Suprapubic skin (tissue), 4 donors: ENCODE results near the gene HADHA. TPM values are rescaled to one million over a fixed set of nuclear protein-coding genes. Genes with fewer than 3 reads are reported as not detected.

Experiments used
- DNase-seq, 2 donors: peaks; one replicate each; pipeline ENCODE4 v3.0.0-alpha.2; 2019; ENCODE audit warnings: low spot score in 2 of 2
- H3K27ac ChIP-seq: fragments of 200-600 bp; sonication (generic); one replicate; pipeline ENCODE4 v1.5.1; 2019
- H3K27me3 ChIP-seq: fragments of 200-600 bp; sonication (generic); one replicate; pipeline ENCODE4 v1.5.1; 2019
- H3K36me3 ChIP-seq: fragments of 200-600 bp; sonication (generic); one replicate; pipeline ENCODE4 v1.5.1; 2019
- H3K4me1 ChIP-seq: fragments of 200-600 bp; sonication (generic); one replicate; pipeline ENCODE4 v1.5.1; 2019
- H3K4me3 ChIP-seq: fragments of 200-600 bp; sonication (generic); one replicate; pipeline ENCODE4 v1.5.1; 2019; ENCODE audit warnings: mild to moderate bottlenecking
- H3K9me3 ChIP-seq: fragments of 200-600 bp; sonication (generic); one replicate; pipeline ENCODE4 v1.5.1; 2019
- EP300 ChIP-seq: sonication (generic); formaldehyde crosslinking; IDR thresholded peaks from one replicate; pipeline ENCODE4 v1.6.1; 2017; ENCODE audit warnings: antibody characterized with exemption
- POLR2A ChIP-seq, 2 donors: fragments of 450-650 bp; IDR thresholded peaks; one replicate each; pipeline ENCODE4 v1.6.1; 2017; ENCODE audit warnings: antibody characterized with exemption in 2 of 2, mild to moderate bottlenecking in 2 of 2, moderate library complexity in 2 of 2
- POLR2AphosphoS5 ChIP-seq, 3 donors: sonication (generic); formaldehyde crosslinking; IDR thresholded peaks; one replicate each; pipeline ENCODE4 v1.6.1; 2017; ENCODE audit warnings: antibody characterized with exemption in 3 of 3
- WGBS: methylation state at CpG from one replicate; pipeline ENCODE4 v1.1.5; 2018; 5-methylcytosine and 5-hydroxymethylcytosine counted together
- total RNA-seq, 4 donors: library from RNA; depleted of rRNA; stranded (reverse); fragments of >200 nt; gene quantifications; one replicate each; pipeline ENCODE4 v1.1.0, GENCODE V29; 2016
- TF ChIP-seq, protein P1 (sequence below), 2 donors: fragments of 200-600 bp in 1 of 2; fragments of 450-650 bp in 1 of 2; sonication (generic) in 1 of 2; IDR thresholded peaks; one replicate each; pipeline ENCODE4 v1.5.1; 2016 to 2019; ENCODE audit warnings: antibody characterized with exemption in 2 of 2, mild to moderate bottlenecking in 1 of 2, moderate library complexity in 1 of 2

HADHA gene
- total RNA-seq, 4 donors from 2014 or later, result 120 to 145 (median 131) TPM

GRCh38 chr2:26255759-26256384, 11.4 kb upstream of the HADHA start:
- no peaks in the 10 kb centered on the region for H3K27me3 ChIP-seq
- peaks cover 32% of the 10 kb centered on the region for H3K36me3 ChIP-seq
- no peak overlapping the region for H3K4me3 ChIP-seq
- no peak for DNase-seq
- no peak overlapping the region for H3K27ac ChIP-seq
- no peak for TF ChIP-seq POLR2AphosphoS5 (IDR thresholded peaks at IDR 0.05)
- H3K9me3 ChIP-seq, result no peaks in the 10 kb centered on the region
- 52% methylated on average over 3 of the region's 3 CpGs for WGBS
- peaks cover 10% of the 10 kb centered on the region for H3K4me1 ChIP-seq

GRCh38 chr2:26251893-26252292, 7.5 kb upstream of the HADHA start:
- Histone ChIP-seq H3K9me3 (no peaks in the 10 kb centered on the region), H3K27ac (no peak overlapping the region), H3K4me1 (peaks cover 20% of the 10 kb centered on the region), H3K36me3 (no peaks in the 10 kb centered on the region), H3K27me3 (no peaks in the 10 kb centered on the region), H3K4me3 (no peak overlapping the region)
- no peak for DNase-seq
- 41% methylated on average over 3 of the region's 3 CpGs for WGBS
- TF ChIP-seq, protein P1, sequence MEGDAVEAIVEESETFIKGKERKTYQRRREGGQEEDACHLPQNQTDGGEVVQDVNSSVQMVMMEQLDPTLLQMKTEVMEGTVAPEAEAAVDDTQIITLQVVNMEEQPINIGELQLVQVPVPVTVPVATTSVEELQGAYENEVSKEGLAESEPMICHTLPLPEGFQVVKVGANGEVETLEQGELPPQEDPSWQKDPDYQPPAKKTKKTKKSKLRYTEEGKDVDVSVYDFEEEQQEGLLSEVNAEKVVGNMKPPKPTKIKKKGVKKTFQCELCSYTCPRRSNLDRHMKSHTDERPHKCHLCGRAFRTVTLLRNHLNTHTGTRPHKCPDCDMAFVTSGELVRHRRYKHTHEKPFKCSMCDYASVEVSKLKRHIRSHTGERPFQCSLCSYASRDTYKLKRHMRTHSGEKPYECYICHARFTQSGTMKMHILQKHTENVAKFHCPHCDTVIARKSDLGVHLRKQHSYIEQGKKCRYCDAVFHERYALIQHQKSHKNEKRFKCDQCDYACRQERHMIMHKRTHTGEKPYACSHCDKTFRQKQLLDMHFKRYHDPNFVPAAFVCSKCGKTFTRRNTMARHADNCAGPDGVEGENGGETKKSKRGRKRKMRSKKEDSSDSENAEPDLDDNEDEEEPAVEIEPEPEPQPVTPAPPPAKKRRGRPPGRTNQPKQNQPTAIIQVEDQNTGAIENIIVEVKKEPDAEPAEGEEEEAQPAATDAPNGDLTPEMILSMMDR (IDR thresholded peaks at IDR 0.05), result no peak
- TF ChIP-seq POLR2A (IDR thresholded peaks at IDR 0.05) (no peak), POLR2AphosphoS5 (IDR thresholded peaks at IDR 0.05) (no peak), EP300 (no peak)

GRCh38 chr2:26249625-26250024, 5.2 kb upstream of the HADHA start:
- no peak for DNase-seq
- Histone ChIP-seq H3K27me3 (no peaks in the 10 kb centered on the region), H3K9me3 (no peaks in the 10 kb centered on the region), H3K4me1 (peaks cover 35% of the 10 kb centered on the region), H3K36me3 (no peaks in the 10 kb centered on the region), H3K27ac (no peak overlapping the region), H3K4me3 (no peak overlapping the region)
- TF ChIP-seq EP300, result no peak
- no peak for TF ChIP-seq POLR2A (IDR thresholded peaks at IDR 0.05)
- TF ChIP-seq, protein P1 (IDR thresholded peaks at IDR 0.05), result no peak
- no peak for TF ChIP-seq POLR2AphosphoS5 (IDR thresholded peaks at IDR 0.05)
- WGBS, result 92% methylated on average over 2 of the region's 2 CpGs

DNA sequence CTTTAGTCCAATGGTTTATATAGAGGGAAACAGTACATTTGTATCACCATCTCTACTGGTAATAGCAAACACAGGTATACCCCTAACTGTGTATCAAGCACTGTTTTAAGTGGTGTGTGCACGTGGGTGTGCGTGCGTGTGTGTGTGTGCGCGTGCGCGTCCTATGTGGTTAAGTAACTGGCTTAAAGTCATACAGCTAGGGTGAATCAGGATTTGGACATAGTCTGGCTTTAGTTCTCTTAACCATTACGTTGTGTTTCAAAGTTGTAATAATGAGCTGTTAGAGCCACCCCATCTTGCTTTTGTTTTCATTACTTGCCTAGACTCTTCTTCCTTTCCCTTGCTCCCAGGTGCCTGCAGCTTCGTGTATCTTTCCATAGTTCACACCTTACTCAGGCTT, 2.4 kb upstream of the HADHA start:
- H3K27ac ChIP-seq, result no peak overlapping the region
- H3K4me3 ChIP-seq, result peak overlapping the region; percentile 95
- WGBS, result 54% methylated on average over 9 of the region's 9 CpGs
- no peaks in the 10 kb centered on the region for H3K36me3 ChIP-seq
- H3K9me3 ChIP-seq, result no peaks in the 10 kb centered on the region
- TF ChIP-seq EP300 (no peak), POLR2AphosphoS5 (IDR thresholded peaks at IDR 0.05) (no peak), POLR2A (IDR thresholded peaks at IDR 0.05) (no peak)
- TF ChIP-seq, protein P1 (IDR thresholded peaks at IDR 0.05), result no peak
- H3K4me1 ChIP-seq, result peaks cover 50% of the 10 kb centered on the region
- no peaks in the 10 kb centered on the region for H3K27me3 ChIP-seq
- DNase-seq, result no peak

DNA sequence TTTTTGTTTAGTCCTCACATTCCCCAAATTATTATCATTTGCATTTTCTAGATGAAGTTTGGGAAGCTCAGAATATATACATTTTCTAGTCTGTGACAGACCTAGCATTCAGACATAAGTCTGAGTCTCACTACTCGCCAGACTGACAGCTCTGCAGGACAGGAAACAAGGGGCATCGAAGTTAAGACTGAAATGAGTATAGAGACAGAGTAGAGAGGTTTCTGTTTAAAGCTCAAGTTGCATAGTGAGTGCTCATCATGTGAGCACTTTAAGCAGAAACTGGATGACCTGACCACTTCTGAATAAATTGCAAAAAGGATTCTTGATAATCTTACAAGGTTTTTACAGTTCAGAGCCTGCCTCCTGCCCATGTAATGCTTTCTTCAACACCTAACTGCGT, 1.4 kb upstream of the HADHA start:
- Histone ChIP-seq H3K4me3 (peak overlapping the region; percentile 95), H3K27me3 (no peaks in the 10 kb centered on the region), H3K36me3 (no peaks in the 10 kb centered on the region), H3K27ac (peak overlapping the region; percentile 99), H3K4me1 (peaks cover 53% of the 10 kb centered on the region), H3K9me3 (no peaks in the 10 kb centered on the region)
- TF ChIP-seq, protein P1 (IDR thresholded peaks at IDR 0.05), result no peak
- TF ChIP-seq EP300, result no peak
- TF ChIP-seq POLR2AphosphoS5 (IDR thresholded peaks at IDR 0.05), result no peak
- TF ChIP-seq POLR2A (IDR thresholded peaks at IDR 0.05), result no peak
- no peak for DNase-seq
- 12% methylated on average over 3 of the region's 3 CpGs for WGBS
